Endothelial cell of umbilical vein (primary cell): Measurements from ENCODE around the gene OGFRL1. TPM values are rescaled to one million over a fixed set of nuclear protein-coding genes. Genes with fewer than 3 reads are reported as not detected.

Source experiments
- BruUV-seq: library from RNA; stranded (reverse); fragments of 400-500 nt; replicated peaks from 2 replicates; lab custom pipeline; 2021; lab: Mats Ljungman, UMichigan
- CTCF ChIA-PET: fragments of 300-600, 350-600 bp; sonication (Branson Sonifier 250); formaldehyde crosslinking; loops from one replicate; lab custom pipeline; 2021; ENCODE audit warnings: antibody characterized with exemption, inconsistent platforms; lab: Charles Lee
- POLR2A ChIA-PET: fragments of 300-600, 350-600 bp; sonication (Branson Sonifier 250); formaldehyde crosslinking; loops from one replicate; lab custom pipeline; 2021; ENCODE audit warnings: antibody characterized with exemption, inconsistent platforms; lab: Charles Lee
- DNase-seq: peaks from one replicate; pipeline ENCODE4 v3.0.0-alpha.2; 2011; ENCODE audit warnings: low read depth, low spot score
- FAIRE-seq: peaks from 2 replicates; lab custom pipeline; 2011; peaks lifted over from hg19 to GRCh38; lab: Jason Lieb, UNC
- H2AFZ ChIP-seq: 2 replicates; pipeline ENCODE4 v1.6.0; 2012; ENCODE audit warnings: low read depth, low read length, control low read depth, inconsistent platforms
- H3K27ac ChIP-seq: 2 replicates; pipeline ENCODE4 v1.5.1; 2011; ENCODE audit warnings: low read depth, mild to moderate bottlenecking, control low read depth, low read length, moderate library complexity; ENCODE audit not compliant: insufficient read depth
- H3K27me3 ChIP-seq, 2 experiments: 2 replicates each; pipeline versions ENCODE4 v1.6.0 to v1.6.1; 2011; ENCODE audit warnings: low read length in 2 of 2, mixed read lengths in 1 of 2; ENCODE audit not compliant: control insufficient read depth in 2 of 2, insufficient read depth in 2 of 2
- H3K36me3 ChIP-seq, 2 experiments: 2 replicates in 1 of 2; 3 replicates in 1 of 2; pipeline ENCODE4 v1.5.1; 2011; ENCODE audit warnings: low read length in 2 of 2, mild to moderate bottlenecking in 1 of 2, moderate library complexity in 1 of 2; ENCODE audit not compliant: control insufficient read depth in 2 of 2, insufficient read depth in 2 of 2; ENCODE audit errors: extremely low read depth in 1 of 2
- H3K4me1 ChIP-seq: 3 replicates; pipeline ENCODE4 v1.5.1; 2011; ENCODE audit warnings: mild to moderate bottlenecking, low read length; ENCODE audit not compliant: control insufficient read depth, insufficient read depth; ENCODE audit errors: extremely low read depth
- H3K4me2 ChIP-seq: 2 replicates; pipeline ENCODE4 v1.6.1; 2011; ENCODE audit warnings: low read length, control low read depth, mixed read lengths; ENCODE audit not compliant: insufficient read depth
- H3K4me3 ChIP-seq, 3 experiments: fragments of 200-600 bp in 1 of 3; sonication (generic), shearing (Covaris generic) in 1 of 3; replicated peaks in 1 of 3; 2 replicates each; pipeline ENCODE4 v1.5.1; 2011 to 2016; ENCODE audit warnings: control low read depth in 3 of 3, low read length in 3 of 3, mild to moderate bottlenecking in 2 of 3, inconsistent platforms in 1 of 3, low read depth in 1 of 3, moderate library complexity in 1 of 3; ENCODE audit not compliant: insufficient read depth in 1 of 3
- H3K79me2 ChIP-seq: 2 replicates; pipeline ENCODE4 v1.6.0; 2012; ENCODE audit warnings: low read length, inconsistent platforms; ENCODE audit not compliant: control insufficient read depth, insufficient read depth
- H3K9ac ChIP-seq: replicated peaks from 2 replicates; pipeline ENCODE3; 2011; ENCODE audit warnings: low read length, control low read depth; ENCODE audit not compliant: insufficient read depth; ENCODE audit errors: extremely low read depth
- H3K9me1 ChIP-seq: replicated peaks from 3 replicates; pipeline ENCODE4 v1.6.0; 2011; ENCODE audit warnings: mild to moderate bottlenecking, low read length; ENCODE audit not compliant: control insufficient read depth, insufficient read depth; ENCODE audit errors: extremely low read depth
- H3K9me3 ChIP-seq: replicated peaks from 2 replicates; pipeline ENCODE4 v1.5.1; 2012; ENCODE audit warnings: low read length, inconsistent platforms; ENCODE audit not compliant: control insufficient read depth, insufficient read depth
- H4K20me1 ChIP-seq: replicated peaks from 2 replicates; pipeline ENCODE3; 2011; ENCODE audit warnings: mild to moderate bottlenecking, low read length; ENCODE audit not compliant: control insufficient read depth, insufficient read depth; ENCODE audit errors: extremely low read depth
- EZH2 ChIP-seq: IDR thresholded peaks from 2 replicates; pipeline ENCODE4 v1.6.1; 2012; ENCODE audit warnings: borderline replicate concordance, low read depth, mild to moderate bottlenecking, moderate library complexity, low read length, inconsistent platforms; ENCODE audit not compliant: severe bottlenecking
- FOS ChIP-seq: IDR thresholded peaks from 2 replicates; pipeline ENCODE4 v1.6.1; 2011; ENCODE audit warnings: mild to moderate bottlenecking, low read length, moderate library complexity, borderline replicate concordance; ENCODE audit not compliant: insufficient read depth
- GATA2 ChIP-seq: IDR thresholded peaks from 2 replicates; pipeline ENCODE4 v1.7.0; 2011; ENCODE audit warnings: low read depth, mild to moderate bottlenecking, moderate library complexity, mixed read lengths, low read length; ENCODE audit not compliant: insufficient read length, insufficient read depth
- JUN ChIP-seq: IDR thresholded peaks from 2 replicates; pipeline ENCODE4 v1.6.1; 2011; ENCODE audit warnings: borderline replicate concordance, low read depth; ENCODE audit not compliant: insufficient read length, insufficient read depth
- MAX ChIP-seq: IDR thresholded peaks from 2 replicates; pipeline ENCODE4 v1.6.1; 2011; ENCODE audit not compliant: insufficient read depth, insufficient read length
- MYC ChIP-seq: IDR thresholded peaks from one replicate; pipeline ENCODE4 v1.6.1; 2011; ENCODE audit warnings: mild to moderate bottlenecking, low read depth, low read length
- POLR2A ChIP-seq: IDR thresholded peaks from 2 replicates; pipeline ENCODE4 v1.6.1; 2012; ENCODE audit warnings: low read depth, mild to moderate bottlenecking, control low read depth, low read length
- dilution Hi-C: fragments of 300-500 bp; cut with MboI; formaldehyde crosslinking; loops from one replicate; pipeline ENCODE4 v1.15.0; 2019; ENCODE audit warnings: low sequenced_read_pairs; ENCODE audit not compliant: extremely low pct_ligation_motif_present
- intact Hi-C: fragments of 100-400 bp; cut with micrococcal nuclease; formaldehyde crosslinking; loops from one replicate; pipeline ENCODE4 v1.10.0; 2022
- polyA plus RNA-seq, 4 experiments: library from polyadenylated mRNA; depleted of rRNA in 3 of 4; stranded (reverse) in 3 of 4; unstranded in 1 of 4; fragments of >200 nt; gene quantifications; 2 replicates each; pipeline versions ENCODE4 v1.2.1 to v1.2.3, GENCODE V29; 2011 to 2012; ENCODE audit warnings: missing spikeins in 1 of 4
- total RNA-seq: library from RNA; stranded (reverse); gene quantifications from 2 replicates; pipeline ENCODE4 v1.2.3, GENCODE V29; 2021

The OGFRL1 gene
- total and polyA plus RNA-seq, 2 donors (not counting 3 experiments of a cell fraction or from before 2014, with no cell fraction given) = 3.4 to 19.4 TPM

- Histone ChIP-seq H3K27me3 (no peaks in the 10 kb centered on the region), H3K4me3 (no peak overlapping the region), H3K79me2 (no peaks in the 10 kb centered on the region), H4K20me1 (no peaks in the 10 kb centered on the region), H3K4me2 (peak overlapping the region; percentile 8), H3K9ac (no peak overlapping the region), H2AFZ (peak overlapping the region; percentile 30), H3K27ac (no peak overlapping the region), H3K36me3 (no peaks in the 10 kb centered on the region), H3K4me1 (peaks cover 46% of the 10 kb centered on the region), H3K9me1 (no peaks in the 10 kb centered on the region), H3K9me3 (no peaks in the 10 kb centered on the region)
- TF ChIP-seq JUN (no peak), MYC (no peak), EZH2 (no peak), GATA2 (no peak)
- CTCF ChIA-PET = no interaction called here
- BruUV-seq = no TSS peak
- dilution Hi-C loops (no loop called here), intact Hi-C loops (no loop called here)
- peak; percentile 14 for DNase-seq
- POLR2A ChIA-PET = interaction anchor here (0.9 kb wide), 1 partner anchor 37 kb away, joined by 11 read pairs; no protein-coding TSS in a partner anchor
- peak; percentile 4 for FAIRE-seq
These were observed 35.7 kb upstream of the OGFRL1 start for GRCh38 chr6:71252960-71253359.

- POLR2A ChIA-PET = no interaction called here
- FAIRE-seq = no peak
These were observed 34.3 kb upstream of the OGFRL1 start for GRCh38 chr6:71254323-71254722.

More at GRCh38 chr6:71254323-71254722, 34.3 kb upstream of the OGFRL1 start:
- no peaks in the 10 kb centered on the region for H3K36me3 ChIP-seq
- CTCF ChIA-PET = interaction anchor here (1.8 kb wide), 1 partner anchor 63 kb away, joined by 5 read pairs; no protein-coding TSS in a partner anchor
- H3K79me2 ChIP-seq = no peaks in the 10 kb centered on the region
- no peaks in the 10 kb centered on the region for H3K9me3 ChIP-seq
- no peak for TF ChIP-seq MAX
- no peak for TF ChIP-seq POLR2A
- TF ChIP-seq FOS = no peak
- TF ChIP-seq EZH2 = no peak
- DNase-seq = no peak
- no peak overlapping the region for H3K4me2 ChIP-seq
- no peaks in the 10 kb centered on the region for H4K20me1 ChIP-seq
- no peak overlapping the region for H3K27ac ChIP-seq
- no peak overlapping the region for H3K9ac ChIP-seq
- intact Hi-C loops = no loop called here
- no peaks in the 10 kb centered on the region for H3K27me3 ChIP-seq
- dilution Hi-C loops = no loop called here
- H3K9me1 ChIP-seq = no peaks in the 10 kb centered on the region
- H2AFZ ChIP-seq = no peak overlapping the region
- H3K4me1 ChIP-seq = peaks cover 32% of the 10 kb centered on the region
- BruUV-seq = no TSS peak
- no peak overlapping the region for H3K4me3 ChIP-seq
